ENCODE data around the gene STK33.

The STK33 gene

DNA sequence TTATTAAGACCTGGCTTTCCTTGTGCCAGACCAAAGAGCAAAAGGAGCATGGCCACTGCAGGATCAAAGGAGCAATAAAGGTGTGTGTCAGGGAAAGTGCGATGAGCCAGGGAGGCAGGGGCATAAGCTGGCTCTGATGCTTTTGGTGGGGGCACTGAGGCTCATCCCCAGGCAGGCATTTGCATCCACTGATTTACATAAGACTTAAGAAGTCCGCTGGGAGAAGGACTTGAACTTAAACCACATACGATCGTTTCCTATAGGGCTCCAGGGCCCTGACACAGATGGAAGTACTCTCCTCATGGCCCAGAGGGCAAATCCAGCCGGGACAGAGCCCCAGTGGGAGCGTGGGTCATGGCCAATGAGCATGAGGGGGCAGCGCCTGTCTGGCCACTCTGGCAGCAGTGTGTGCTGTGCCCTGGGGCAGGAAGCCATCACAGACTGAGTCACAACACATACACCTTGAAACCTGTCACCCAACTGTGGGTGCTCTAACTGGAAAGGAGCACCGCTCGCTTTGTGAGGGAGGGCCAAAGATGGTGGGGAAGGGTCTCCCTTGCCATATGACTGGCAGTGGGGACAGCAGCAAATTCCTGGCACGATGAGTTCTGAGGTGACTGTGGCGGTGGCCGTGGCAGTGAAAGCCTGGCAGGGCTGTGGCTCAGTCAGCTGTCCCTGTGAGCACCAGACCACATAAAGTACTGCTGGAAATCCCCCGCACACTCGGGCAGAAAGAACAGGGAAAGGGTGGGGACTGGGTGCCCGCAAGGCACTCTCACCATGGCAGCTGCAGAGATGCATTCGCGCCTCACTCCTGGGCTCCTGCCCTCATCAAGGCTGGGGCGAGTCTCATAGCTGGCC lies 251.0 kb downstream of the STK33 start:
- H3K4me3 ChIP-seq = no peak overlapping the region
- TF ChIP-seq, protein P1, sequence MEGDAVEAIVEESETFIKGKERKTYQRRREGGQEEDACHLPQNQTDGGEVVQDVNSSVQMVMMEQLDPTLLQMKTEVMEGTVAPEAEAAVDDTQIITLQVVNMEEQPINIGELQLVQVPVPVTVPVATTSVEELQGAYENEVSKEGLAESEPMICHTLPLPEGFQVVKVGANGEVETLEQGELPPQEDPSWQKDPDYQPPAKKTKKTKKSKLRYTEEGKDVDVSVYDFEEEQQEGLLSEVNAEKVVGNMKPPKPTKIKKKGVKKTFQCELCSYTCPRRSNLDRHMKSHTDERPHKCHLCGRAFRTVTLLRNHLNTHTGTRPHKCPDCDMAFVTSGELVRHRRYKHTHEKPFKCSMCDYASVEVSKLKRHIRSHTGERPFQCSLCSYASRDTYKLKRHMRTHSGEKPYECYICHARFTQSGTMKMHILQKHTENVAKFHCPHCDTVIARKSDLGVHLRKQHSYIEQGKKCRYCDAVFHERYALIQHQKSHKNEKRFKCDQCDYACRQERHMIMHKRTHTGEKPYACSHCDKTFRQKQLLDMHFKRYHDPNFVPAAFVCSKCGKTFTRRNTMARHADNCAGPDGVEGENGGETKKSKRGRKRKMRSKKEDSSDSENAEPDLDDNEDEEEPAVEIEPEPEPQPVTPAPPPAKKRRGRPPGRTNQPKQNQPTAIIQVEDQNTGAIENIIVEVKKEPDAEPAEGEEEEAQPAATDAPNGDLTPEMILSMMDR (IDR thresholded peaks at IDR 0.05) = no peak
- H3K27ac ChIP-seq = no peak overlapping the region
- no peak for DNase-seq (ENCODE audit: low spot score)

DNA sequence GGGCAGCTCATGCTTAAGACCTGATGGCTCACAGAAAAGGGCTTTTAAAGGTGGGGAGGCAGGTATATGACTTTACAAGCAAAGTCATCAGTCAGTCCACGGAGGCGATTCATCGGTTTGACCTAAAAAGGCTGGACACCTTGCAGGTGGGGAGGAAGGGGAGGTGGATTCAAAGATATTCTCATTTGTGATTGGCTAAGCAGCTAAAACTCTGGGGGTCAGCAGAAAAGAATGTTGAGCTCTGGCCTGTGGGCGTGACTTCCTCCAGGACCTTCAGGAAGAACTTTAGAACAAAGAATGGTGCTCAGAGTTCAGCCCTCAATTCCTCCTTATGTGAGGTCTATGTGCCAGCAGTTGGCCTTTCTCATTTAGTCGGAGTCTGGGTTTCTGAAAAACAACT lies 252.0 kb downstream of the STK33 start:
- DNase-seq (ENCODE audit: low spot score) = no peak
- Histone ChIP-seq H3K27ac (no peak overlapping the region), H3K4me3 (no peak overlapping the region)
- TF ChIP-seq, protein P1 (IDR thresholded peaks at IDR 0.05) = no peak
